HepG2 (cell line): ENCODE measurements around the gene NAP1L4. TPM values are rescaled to one million over a fixed set of nuclear protein-coding genes. Genes with fewer than 3 reads are reported as not detected.

Source experiments
- ATF1 ChIP-seq: IDR thresholded peaks from 2 replicates; pipeline ENCODE4 v1.6.1; 2016; ENCODE audit warnings: mild to moderate bottlenecking, control low read depth
- CREB1 ChIP-seq, 2 experiments: fragments of 450-650 bp in 1 of 2; IDR thresholded peaks; 2 replicates each; pipeline ENCODE4 v1.6.1; 2016 to 2017; ENCODE audit warnings: control low read depth in 1 of 2, mild to moderate bottlenecking in 1 of 2, missing compliant biosample characterization in 1 of 2, missing genetic modification characterization in 1 of 2
- GATAD2A ChIP-seq: IDR thresholded peaks from 2 replicates; pipeline ENCODE4 v1.6.1; 2016
- GMEB2 ChIP-seq: IDR thresholded peaks from 2 replicates; pipeline ENCODE4 v1.6.1; 2016; ENCODE audit warnings: missing biosample characterization, missing genetic modification reagents, low read depth
- NFYB ChIP-seq: sonication (generic); formaldehyde crosslinking; IDR thresholded peaks from 2 replicates; pipeline ENCODE4 v1.4.0; 2020; ENCODE audit warnings: missing genetic modification reagents
- POLR2G ChIP-seq: fragments of 200-400 bp; formaldehyde crosslinking; IDR thresholded peaks from 2 replicates; pipeline ENCODE4 v1.6.1; 2018; ENCODE audit warnings: mild to moderate bottlenecking, low read depth, low read length, moderate library complexity
- PRDM15 ChIP-seq: sonication (generic); formaldehyde crosslinking; IDR thresholded peaks from 2 replicates; pipeline ENCODE4 v1.4.0; 2020; ENCODE audit warnings: missing genetic modification reagents
- PREB ChIP-seq: sonication (generic); formaldehyde crosslinking; IDR thresholded peaks from 2 replicates; pipeline ENCODE4 v1.4.0; 2020; ENCODE audit warnings: missing genetic modification reagents
- SATB2 ChIP-seq: sonication (generic); formaldehyde crosslinking; IDR thresholded peaks from 2 replicates; pipeline ENCODE4 v1.5.0; 2020; ENCODE audit warnings: missing genetic modification reagents
- SP2 ChIP-seq: sonication (generic); formaldehyde crosslinking; IDR thresholded peaks from 2 replicates; pipeline ENCODE4 v1.5.1; 2020; ENCODE audit warnings: mild to moderate bottlenecking, missing genetic modification reagents
- SP4 ChIP-seq: sonication (generic); formaldehyde crosslinking; IDR thresholded peaks from 2 replicates; pipeline ENCODE4 v1.8.1; 2023; ENCODE audit warnings: mild to moderate bottlenecking, missing genetic modification reagents
- TAF1 ChIP-seq: sonication (generic); formaldehyde crosslinking; IDR thresholded peaks from 2 replicates; pipeline ENCODE4 v1.4.0; 2020; ENCODE audit warnings: missing genetic modification reagents
- ZFAT ChIP-seq: sonication (generic); formaldehyde crosslinking; conservative IDR thresholded peaks from 2 replicates; pipeline ENCODE4 v1.8.1; 2023; ENCODE audit warnings: missing genetic modification reagents, inconsistent platforms
- ZFY ChIP-seq: sonication (generic); formaldehyde crosslinking; IDR thresholded peaks from 2 replicates; pipeline ENCODE4 v1.4.0; 2020; ENCODE audit warnings: missing genetic modification reagents
- ZNF138 ChIP-seq: sonication (generic); formaldehyde crosslinking; IDR thresholded peaks from 2 replicates; pipeline ENCODE4 v1.5.0; 2020; ENCODE audit warnings: mild to moderate bottlenecking, low read depth, missing genetic modification reagents
- ZNF224 ChIP-seq: sonication (generic); formaldehyde crosslinking; IDR thresholded peaks from 2 replicates; pipeline ENCODE4 v1.5.0; 2020; ENCODE audit warnings: mild to moderate bottlenecking, missing genetic modification reagents
- ZNF326 ChIP-seq: sonication (generic); formaldehyde crosslinking; IDR thresholded peaks from 2 replicates; pipeline ENCODE4 v1.4.0; 2020; ENCODE audit warnings: missing genetic modification reagents, borderline replicate concordance
- ZNF451 ChIP-seq: sonication (generic); formaldehyde crosslinking; IDR thresholded peaks from 2 replicates; pipeline ENCODE4 v1.5.0; 2020; ENCODE audit warnings: mild to moderate bottlenecking, missing genetic modification reagents
- ZNF543 ChIP-seq: sonication (generic); formaldehyde crosslinking; IDR thresholded peaks from 2 replicates; pipeline ENCODE4 v1.4.0; 2020; ENCODE audit warnings: mild to moderate bottlenecking, missing genetic modification reagents
- ZNF619 ChIP-seq: sonication (generic); formaldehyde crosslinking; IDR thresholded peaks from 2 replicates; pipeline ENCODE4 v1.4.0; 2020; ENCODE audit warnings: mild to moderate bottlenecking, missing genetic modification reagents
- ZNF747 ChIP-seq: sonication (generic); formaldehyde crosslinking; IDR thresholded peaks from 2 replicates; pipeline ENCODE4 v1.8.1; 2023; ENCODE audit warnings: missing genetic modification reagents, mild to moderate bottlenecking, borderline replicate concordance
- ZNF772 ChIP-seq: sonication (generic); formaldehyde crosslinking; IDR thresholded peaks from 2 replicates; pipeline ENCODE4 v1.5.0; 2020; ENCODE audit warnings: mild to moderate bottlenecking, missing genetic modification reagents
- ZNF784 ChIP-seq: sonication (generic); formaldehyde crosslinking; IDR thresholded peaks from 2 replicates; pipeline ENCODE4 v1.5.1; 2020; ENCODE audit warnings: missing genetic modification reagents, mild to moderate bottlenecking, borderline replicate concordance
- polyA plus RNA-seq, 8 experiments: library from polyadenylated mRNA; depleted of rRNA in 3 of 8; stranded (reverse) in 7 of 8; unstranded in 1 of 8; fragments of >200 nt; fragmentation: Illumina TruSeq in 4 of 8; extraction: Trizol in 4 of 8; gene quantifications; 2 replicates each; pipeline versions ENCODE4 v1.2.1 to v1.2.3, GENCODE V29; 2011 to 2016; ENCODE audit warnings: low read depth in 4 of 8, missing spikeins in 1 of 8, mixed read lengths in 1 of 8; ENCODE audit not compliant: insufficient read depth in 1 of 8
- total RNA-seq, 5 experiments: library from RNA; depleted of rRNA; stranded (reverse); fragments of >200 nt; fragmentation: Illumina TruSeq; extraction: Trizol; gene quantifications; 2 replicates each; pipeline ENCODE4 v1.2.3, GENCODE V29; 2016; ENCODE audit warnings: low read depth in 1 of 5

The NAP1L4 gene
- total and polyA plus RNA-seq, 2 of the 13 experiments (the other 11 are each of a cell fraction or from before 2014, with no cell fraction given), result 64.0 to 186 TPM

GRCh38 chr11:2901854-2902783 lies 90.0 kb downstream of the NAP1L4 start (continued):
- TF ChIP-seq GMEB2 (CRISPR knock-in tag) (no peak), ZNF224 (no peak), PRDM15 (peak; percentile 44; the same call in 1 of the 2 replicates), ZFAT (CRISPR knock-in tag) (no peak), SP4 (peak; percentile 77), SATB2 (no peak), ZNF138 (0 out of 2 replicates have a peak, but pooled peaks have one; percentile 37), ZNF784 (CRISPR knock-in tag) (no peak), ATF1 (CRISPR knock-in tag) (no peak), ZFY (CRISPR knock-in tag) (0 out of 2 replicates have a peak, but pooled peaks have one; percentile 33), SP2 (CRISPR knock-in tag) (peak; percentile 38; the same call in 1 of the 2 replicates), ZNF772 (CRISPR knock-in tag) (peak; percentile 83), ZNF543 (CRISPR knock-in tag) (no peak), ZNF326 (CRISPR knock-in tag) (no peak), NFYB (CRISPR knock-in tag) (peak; percentile 47; the same call in 1 of the 2 replicates), PREB (CRISPR knock-in tag) (peak; percentile 36; the same call in 1 of the 2 replicates), ZNF619 (CRISPR knock-in tag) (no peak), TAF1 (CRISPR knock-in tag) (peak; percentile 63), GATAD2A (CRISPR knock-in tag) (no peak), ZNF747 (0 out of 2 replicates have a peak, but pooled peaks have one; percentile 30), POLR2G (peak; percentile 36; the same call in 1 of the 2 replicates), ZNF451 (CRISPR knock-in tag) (0 out of 2 replicates have a peak, but pooled peaks have one; percentile 9), CREB1 (IDR thresholded peaks at IDR 0.05) (no peak), CREB1 (CRISPR knock-in tag; IDR thresholded peaks at IDR 0.05) (no peak)
